GM23338 (cell line): ENCODE data around the gene CCIN. TPM values are rescaled to one million over a fixed set of nuclear protein-coding genes. Genes with fewer than 3 reads are reported as not detected.

Experiments
- ATAC-seq: fragments of 200-7000 bp; cut with Tn5 transposase; 3 replicates; pipeline ENCODE4 v1.9.1; 2020
- DNase-seq: peaks from one replicate; pipeline ENCODE4 v3.0.0-alpha.2; 2015; ENCODE audit warnings: low spot score
- H2AFZ ChIP-seq: fragments of 200-600 bp; sonication (generic); 2 replicates; pipeline ENCODE4 v1.8.0; 2016; ENCODE audit warnings: antibody characterized with exemption, mild to moderate bottlenecking, moderate library complexity
- H3F3A ChIP-seq: fragments of 200-600 bp; sonication (generic); replicated peaks from 2 replicates; pipeline ENCODE4 v1.8.0; 2017; ENCODE audit warnings: antibody characterized with exemption, mixed run types, low read depth
- H3K27ac ChIP-seq: fragments of 200-600 bp; sonication (generic); 2 replicates; pipeline ENCODE4 v1.6.1; 2016; ENCODE audit warnings: low read depth
- H3K27me3 ChIP-seq: fragments of 200-600 bp; sonication (generic); 2 replicates; pipeline ENCODE4 v1.8.0; 2016; ENCODE audit warnings: mild to moderate bottlenecking, mixed run types, moderate library complexity; ENCODE audit not compliant: insufficient read depth
- H3K36me3 ChIP-seq: fragments of 200-600 bp; sonication (generic); 2 replicates; pipeline ENCODE4 v1.8.0; 2016; ENCODE audit warnings: mild to moderate bottlenecking; ENCODE audit not compliant: insufficient read depth
- H3K4me1 ChIP-seq: fragments of 200-600 bp; sonication (generic); 2 replicates; pipeline ENCODE4 v1.8.0; 2016; ENCODE audit warnings: mild to moderate bottlenecking, moderate library complexity; ENCODE audit not compliant: insufficient read depth
- H3K4me2 ChIP-seq: fragments of 200-600 bp; sonication (generic); 2 replicates; pipeline ENCODE4 v1.7.1; 2017; ENCODE audit warnings: mixed run types
- H3K4me3 ChIP-seq: fragments of 200-600 bp; sonication (generic); 2 replicates; pipeline ENCODE4 v1.6.1; 2016; ENCODE audit warnings: mixed run types
- H3K79me2 ChIP-seq: fragments of 200-600 bp; sonication (generic); replicated peaks from 2 replicates; pipeline ENCODE4 v1.8.0; 2017; ENCODE audit warnings: mild to moderate bottlenecking; ENCODE audit not compliant: insufficient read depth
- H3K9me2 ChIP-seq: fragments of 200-600 bp; sonication (generic); 2 replicates; pipeline ENCODE4 v1.8.0; 2017; ENCODE audit not compliant: insufficient read depth
- H4K20me1 ChIP-seq: fragments of 200-600 bp; sonication (generic); replicated peaks from 2 replicates; pipeline ENCODE4 v1.8.0; 2017; ENCODE audit warnings: mild to moderate bottlenecking; ENCODE audit not compliant: insufficient read depth
- H3K27ac Mint-ChIP-seq: 2 replicates; pipeline ENCODE4 v1.8.0; 2020; ENCODE audit warnings: inconsistent platforms, mild to moderate bottlenecking, moderate library complexity, mixed read lengths
- H3K27me3 Mint-ChIP-seq: 3 replicates; pipeline ENCODE4 v1.8.0; 2022; ENCODE audit warnings: low read depth, mild to moderate bottlenecking, moderate library complexity, mixed read lengths, inconsistent platforms; ENCODE audit not compliant: insufficient read depth, poor library complexity
- H3K36me3 Mint-ChIP-seq: 3 replicates; pipeline ENCODE4 v1.8.0; 2021; ENCODE audit warnings: low read depth, mild to moderate bottlenecking, inconsistent platforms, moderate library complexity, mixed read lengths
- H3K4me1 Mint-ChIP-seq: 3 replicates; pipeline ENCODE4 v1.8.0; 2020; ENCODE audit warnings: mild to moderate bottlenecking, inconsistent platforms, mixed read lengths
- H3K4me3 Mint-ChIP-seq: 3 replicates; pipeline ENCODE4 v1.8.0; 2021; ENCODE audit warnings: moderate library complexity, mild to moderate bottlenecking, inconsistent platforms, mixed read lengths
- H3K9me3 Mint-ChIP-seq: 3 replicates; pipeline ENCODE4 v1.8.0; 2020; ENCODE audit warnings: moderate library complexity, mild to moderate bottlenecking, inconsistent platforms, mixed read lengths
- CREB1 ChIP-seq: fragments of 250-450 bp; sonication (Bioruptor Pico); IDR thresholded peaks from 2 replicates; pipeline ENCODE4 v1.5.0; 2020; ENCODE audit warnings: low read depth, mild to moderate bottlenecking, moderate library complexity
- EZH2 ChIP-seq: fragments of 200-600 bp; sonication (generic); IDR thresholded peaks from one replicate; pipeline ENCODE4 v1.8.0; 2017; ENCODE audit warnings: antibody characterized with exemption, mild to moderate bottlenecking, low read depth; ENCODE audit not compliant: unreplicated experiment
- JUNB ChIP-seq: IDR thresholded peaks from one replicate; pipeline ENCODE4 v1.6.1; 2016; ENCODE audit warnings: antibody characterized with exemption; ENCODE audit not compliant: unreplicated experiment
- NANOG ChIP-seq: IDR thresholded peaks from 2 replicates; pipeline ENCODE4 v1.6.1; 2016; ENCODE audit warnings: antibody characterized with exemption, borderline replicate concordance
- POLR2AphosphoS5 ChIP-seq: IDR thresholded peaks from 2 replicates; pipeline ENCODE4 v1.6.1; 2016; ENCODE audit warnings: antibody characterized with exemption, low read depth
- STAT1 ChIP-seq: IDR thresholded peaks from one replicate; pipeline ENCODE4 v1.6.1; 2016; ENCODE audit warnings: antibody characterized with exemption; ENCODE audit not compliant: unreplicated experiment
- ZNF114 ChIP-seq: fragments of 250-450 bp; sonication (Bioruptor Pico); IDR thresholded peaks from 2 replicates; pipeline ENCODE4 v1.5.0; 2020; ENCODE audit warnings: mild to moderate bottlenecking, moderate library complexity
- ZNF331 ChIP-seq: fragments of 250-450 bp; sonication (Bioruptor Pico); IDR thresholded peaks from 2 replicates; pipeline ENCODE4 v1.5.0; 2020; ENCODE audit warnings: low read depth, mild to moderate bottlenecking, moderate library complexity
- polyA plus RNA-seq: library from polyadenylated mRNA; unstranded; fragments of >200 nt; fragmentation: Nextera tagmentation; extraction: Ambion mirVana; gene quantifications from 2 replicates; pipeline ENCODE4 v1.2.1, GENCODE V29; 2016
- total RNA-seq: library from RNA; depleted of rRNA; stranded (reverse); fragments of >200 nt; shearing (Covaris generic); gene quantifications from 2 replicates; pipeline ENCODE4 v1.2.3, GENCODE V29; 2014
- TF ChIP-seq, protein P1 (sequence below): IDR thresholded peaks from one replicate; pipeline ENCODE4 v1.6.1; 2018; ENCODE audit warnings: antibody characterized with exemption; ENCODE audit not compliant: unreplicated experiment

CCIN gene
- total and polyA plus RNA-seq, 2 experiments from 2014 or later = 0.14 TPM; not detected in 1

GRCh38 chr9:36191686-36192085 lies 22.5 kb downstream of the CCIN start:
- Histone ChIP-seq H3K9me2 (no peaks in the 10 kb centered on the region), H3K79me2 (peaks cover 58% of the 10 kb centered on the region), H3K27me3 (no peaks in the 10 kb centered on the region), H3K4me2 (peak overlapping the region; percentile 100), H3K36me3 (no peaks in the 10 kb centered on the region), H3K27ac (0 out of 2 replicates have a peak overlapping the region, but pooled peaks have one; percentile 43), H3F3A (no peaks in the 10 kb centered on the region), H2AFZ (no peak overlapping the region), H3K4me1 (peaks cover 23% of the 10 kb centered on the region), H4K20me1 (peaks cover 25% of the 10 kb centered on the region), H3K4me3 (peak overlapping the region; percentile 98)
- no peak for DNase-seq
- Mint-ChIP-seq H3K9me3 (no peaks in the 10 kb centered on the region; the same call in 2 of the 3 replicates), H3K27ac (peak overlapping the region; percentile 61), H3K36me3 (peaks cover 19% of the 10 kb centered on the region), H3K4me1 (peaks cover 31% of the 10 kb centered on the region), H3K27me3 (peaks cover 18% of the 10 kb centered on the region), H3K4me3 (peak overlapping the region; percentile 94)
- no peak for TF ChIP-seq CREB1
- TF ChIP-seq NANOG = no peak
- no peak for TF ChIP-seq EZH2
- TF ChIP-seq JUNB = no peak
- ATAC-seq = no peak

- H3F3A ChIP-seq = no peaks in the 10 kb centered on the region
- peak overlapping the region; percentile 98 for H3K4me3 ChIP-seq
- H3K9me2 ChIP-seq = no peaks in the 10 kb centered on the region
- peaks cover 16% of the 10 kb centered on the region for H3K27me3 Mint-ChIP-seq
- peak overlapping the region; percentile 100 for H3K4me2 ChIP-seq
- ATAC-seq (no peak), DNase-seq (peak; percentile 20)
- H3K27me3 ChIP-seq = no peaks in the 10 kb centered on the region
- peaks cover 29% of the 10 kb centered on the region for H4K20me1 ChIP-seq
- H3K36me3 ChIP-seq = 0 out of 2 replicates have a peak, but pooled peaks cover 2% of the 10 kb centered on the region
- no peak overlapping the region for H2AFZ ChIP-seq
- TF ChIP-seq ZNF114 (CRISPR knock-in tag) (no peak), CREB1 (no peak), STAT1 (no peak), ZNF331 (no peak), POLR2AphosphoS5 (no peak)
- TF ChIP-seq, protein P1, sequence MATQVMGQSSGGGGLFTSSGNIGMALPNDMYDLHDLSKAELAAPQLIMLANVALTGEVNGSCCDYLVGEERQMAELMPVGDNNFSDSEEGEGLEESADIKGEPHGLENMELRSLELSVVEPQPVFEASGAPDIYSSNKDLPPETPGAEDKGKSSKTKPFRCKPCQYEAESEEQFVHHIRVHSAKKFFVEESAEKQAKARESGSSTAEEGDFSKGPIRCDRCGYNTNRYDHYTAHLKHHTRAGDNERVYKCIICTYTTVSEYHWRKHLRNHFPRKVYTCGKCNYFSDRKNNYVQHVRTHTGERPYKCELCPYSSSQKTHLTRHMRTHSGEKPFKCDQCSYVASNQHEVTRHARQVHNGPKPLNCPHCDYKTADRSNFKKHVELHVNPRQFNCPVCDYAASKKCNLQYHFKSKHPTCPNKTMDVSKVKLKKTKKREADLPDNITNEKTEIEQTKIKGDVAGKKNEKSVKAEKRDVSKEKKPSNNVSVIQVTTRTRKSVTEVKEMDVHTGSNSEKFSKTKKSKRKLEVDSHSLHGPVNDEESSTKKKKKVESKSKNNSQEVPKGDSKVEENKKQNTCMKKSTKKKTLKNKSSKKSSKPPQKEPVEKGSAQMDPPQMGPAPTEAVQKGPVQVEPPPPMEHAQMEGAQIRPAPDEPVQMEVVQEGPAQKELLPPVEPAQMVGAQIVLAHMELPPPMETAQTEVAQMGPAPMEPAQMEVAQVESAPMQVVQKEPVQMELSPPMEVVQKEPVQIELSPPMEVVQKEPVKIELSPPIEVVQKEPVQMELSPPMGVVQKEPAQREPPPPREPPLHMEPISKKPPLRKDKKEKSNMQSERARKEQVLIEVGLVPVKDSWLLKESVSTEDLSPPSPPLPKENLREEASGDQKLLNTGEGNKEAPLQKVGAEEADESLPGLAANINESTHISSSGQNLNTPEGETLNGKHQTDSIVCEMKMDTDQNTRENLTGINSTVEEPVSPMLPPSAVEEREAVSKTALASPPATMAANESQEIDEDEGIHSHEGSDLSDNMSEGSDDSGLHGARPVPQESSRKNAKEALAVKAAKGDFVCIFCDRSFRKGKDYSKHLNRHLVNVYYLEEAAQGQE = no peak
- peaks cover 63% of the 10 kb centered on the region for H3K79me2 ChIP-seq
- H3K36me3 Mint-ChIP-seq = peaks cover 19% of the 10 kb centered on the region
- H3K9me3 Mint-ChIP-seq = no peaks in the 10 kb centered on the region; the same call in 2 of the 3 replicates
- H3K4me1 Mint-ChIP-seq = peaks cover 31% of the 10 kb centered on the region
- H3K4me1 ChIP-seq = peaks cover 23% of the 10 kb centered on the region
- no peak overlapping the region for H3K27ac ChIP-seq
- peak overlapping the region; percentile 94 for H3K4me3 Mint-ChIP-seq
- no peak overlapping the region for H3K27ac Mint-ChIP-seq
These were observed 23.0 kb downstream of the CCIN start for GRCh38 chr9:36192196-36192595.
